ENCODE data around the gene ELK1.

The ELK1 gene

GRCh38 chrX:47587091-47587891 is 63.1 kb downstream of the ELK1 start:
- Mint-ChIP-seq H3K27ac (no peak overlapping the region), H3K27me3 (no peaks in the 10 kb centered on the region), H3K4me3 (no peak overlapping the region), H3K36me3 (peaks cover 22% of the 10 kb centered on the region), H3K9me3 (no peaks in the 10 kb centered on the region), H3K4me1 (peaks cover 13% of the 10 kb centered on the region)
- CTCF ChIA-PET: no interaction called here
- DNase-seq: no peak

DNA sequence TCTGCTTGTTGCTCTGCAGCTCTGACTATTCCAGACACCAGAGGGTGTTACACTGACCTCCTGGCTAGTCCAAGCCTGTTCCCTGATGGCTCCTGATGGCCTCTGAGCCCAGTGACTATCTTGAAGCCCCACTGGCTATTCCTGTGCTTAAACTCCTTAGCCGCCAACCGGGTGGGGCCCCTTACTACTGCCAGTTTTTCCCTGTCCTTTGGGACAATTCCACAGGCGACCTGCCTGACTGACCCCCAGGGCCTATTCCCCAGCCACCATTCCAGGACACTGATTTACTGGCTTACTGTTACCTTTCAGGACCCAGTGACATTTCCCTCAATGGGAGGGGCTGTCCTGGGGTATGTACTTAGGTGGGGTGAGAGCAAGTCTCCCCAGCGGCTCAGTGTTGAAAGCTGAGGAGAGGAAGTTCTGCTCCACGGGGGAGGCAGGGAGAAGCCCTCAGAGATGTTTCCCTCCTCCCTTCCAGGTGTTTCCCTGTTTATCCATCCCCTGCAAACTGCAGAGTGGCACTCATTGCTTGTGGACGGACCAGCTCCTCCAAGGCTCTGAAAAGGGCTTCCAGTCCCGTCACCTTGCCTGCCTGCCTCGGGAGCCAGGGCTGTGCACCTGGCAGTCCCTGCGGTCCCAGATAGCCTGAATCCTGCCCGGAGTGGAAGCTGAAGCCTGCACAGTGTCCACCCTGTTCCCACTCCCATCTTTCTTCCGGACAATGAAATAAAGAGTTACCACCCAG is 64.1 kb downstream of the ELK1 start:
- DNase-seq: no peak
- CTCF ChIA-PET: no interaction called here
- Mint-ChIP-seq H3K36me3 (peaks cover 22% of the 10 kb centered on the region), H3K27me3 (no peaks in the 10 kb centered on the region), H3K27ac (no peak overlapping the region), H3K4me1 (peaks cover 23% of the 10 kb centered on the region), H3K9me3 (no peaks in the 10 kb centered on the region), H3K4me3 (no peak overlapping the region)
